HCT116 (cell line): ENCODE data around the gene NCOR1.
"Not testable (repeated sequence)": the region's sequence is repeated elsewhere in the genome, so short reads cannot be mapped to it uniquely, and the experiment has no call there.

Experiments used
- CEBPB ChIP-seq: IDR thresholded peaks from 2 replicates; pipeline ENCODE4 v1.6.1; 2012; ENCODE audit warnings: low read depth
- ELF1 ChIP-seq: IDR thresholded peaks from 2 replicates; pipeline ENCODE4 v1.6.1; 2012; ENCODE audit warnings: low read depth, borderline replicate concordance
- EZH2 ChIP-seq: fragments of 200-600 bp; sonication (generic); IDR thresholded peaks from 2 replicates; pipeline ENCODE4 v1.6.1; 2017; ENCODE audit warnings: antibody characterized with exemption, mixed run types
- EZH2phosphoT487 ChIP-seq: fragments of 200-600 bp; IDR thresholded peaks from 2 replicates; pipeline ENCODE4 v1.6.1; 2018; ENCODE audit warnings: antibody characterized with exemption, borderline replicate concordance
- JUND ChIP-seq: IDR thresholded peaks from 2 replicates; pipeline ENCODE4 v1.6.1; 2012
- POLR2A ChIP-seq: IDR thresholded peaks from 2 replicates; pipeline ENCODE4 v1.7.0; 2011; ENCODE audit warnings: borderline replicate concordance; ENCODE audit not compliant: insufficient read depth, insufficient read length; ENCODE audit errors: extremely low read depth
- SIN3A ChIP-seq: IDR thresholded peaks from 2 replicates; pipeline ENCODE4 v1.6.1; 2012; ENCODE audit warnings: low read depth
- SP1 ChIP-seq: IDR thresholded peaks from 2 replicates; pipeline ENCODE4 v1.6.1; 2012; ENCODE audit warnings: low read depth
- TCF7L2 ChIP-seq: IDR thresholded peaks from 2 replicates; pipeline ENCODE4 v1.7.0; 2011; ENCODE audit warnings: borderline replicate concordance, inconsistent platforms; ENCODE audit not compliant: insufficient read depth, insufficient read length; ENCODE audit errors: extremely low read depth
- TF ChIP-seq, protein P1 (sequence below), 3 experiments: fragments of 200-600 bp in 1 of 3; sonication (generic) in 1 of 3; IDR thresholded peaks in 2 of 3; conservative IDR thresholded peaks in 1 of 3; 2 replicates each; pipeline ENCODE4 v1.5.1; 2012 to 2017; ENCODE audit warnings: low read depth in 2 of 3, low read length in 2 of 3, antibody characterized with exemption in 1 of 3, borderline replicate concordance in 1 of 3, control low read depth in 1 of 3, mild to moderate bottlenecking in 1 of 3, mixed read lengths in 1 of 3, mixed run types in 1 of 3, moderate library complexity in 1 of 3; ENCODE audit not compliant: insufficient read depth in 1 of 3
- TF ChIP-seq, protein P2 (sequence below): IDR thresholded peaks from 2 replicates; pipeline ENCODE4 v1.6.1; 2012; ENCODE audit warnings: low read depth
- TF ChIP-seq, protein P3 (sequence below): IDR thresholded peaks from 2 replicates; pipeline ENCODE4 v1.6.1; 2012

DNA sequence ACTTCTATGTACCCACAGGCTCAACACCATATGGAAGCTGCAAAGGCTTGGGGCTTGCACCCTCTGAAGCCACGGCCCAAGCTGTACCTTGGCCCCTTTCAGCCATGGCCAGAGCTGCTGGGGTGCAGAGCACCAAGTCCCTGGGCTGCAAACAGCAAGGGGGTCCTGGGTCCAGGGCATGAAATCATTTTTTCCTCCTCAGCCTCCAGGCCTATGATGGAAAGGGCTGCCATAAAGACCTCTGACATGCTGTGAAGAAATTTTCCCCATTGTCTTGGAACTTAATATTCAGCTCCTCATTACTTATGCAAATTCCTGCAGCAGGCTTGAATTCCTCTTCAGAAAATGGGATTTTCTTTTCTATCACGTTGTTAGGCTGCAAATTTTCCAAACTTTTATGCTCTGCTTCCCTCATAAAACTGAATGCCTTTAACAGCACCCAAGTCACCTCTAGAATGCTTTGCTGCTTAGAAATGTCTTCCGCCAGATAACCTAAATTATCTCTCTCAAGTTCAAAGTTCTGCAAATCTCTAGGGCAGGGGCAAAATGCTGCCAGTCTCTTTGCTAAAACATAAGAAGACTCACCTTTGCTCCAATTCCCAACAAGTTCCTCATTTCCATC is 100.1 kb downstream of the NCOR1 start:
- TF ChIP-seq, protein P1, sequence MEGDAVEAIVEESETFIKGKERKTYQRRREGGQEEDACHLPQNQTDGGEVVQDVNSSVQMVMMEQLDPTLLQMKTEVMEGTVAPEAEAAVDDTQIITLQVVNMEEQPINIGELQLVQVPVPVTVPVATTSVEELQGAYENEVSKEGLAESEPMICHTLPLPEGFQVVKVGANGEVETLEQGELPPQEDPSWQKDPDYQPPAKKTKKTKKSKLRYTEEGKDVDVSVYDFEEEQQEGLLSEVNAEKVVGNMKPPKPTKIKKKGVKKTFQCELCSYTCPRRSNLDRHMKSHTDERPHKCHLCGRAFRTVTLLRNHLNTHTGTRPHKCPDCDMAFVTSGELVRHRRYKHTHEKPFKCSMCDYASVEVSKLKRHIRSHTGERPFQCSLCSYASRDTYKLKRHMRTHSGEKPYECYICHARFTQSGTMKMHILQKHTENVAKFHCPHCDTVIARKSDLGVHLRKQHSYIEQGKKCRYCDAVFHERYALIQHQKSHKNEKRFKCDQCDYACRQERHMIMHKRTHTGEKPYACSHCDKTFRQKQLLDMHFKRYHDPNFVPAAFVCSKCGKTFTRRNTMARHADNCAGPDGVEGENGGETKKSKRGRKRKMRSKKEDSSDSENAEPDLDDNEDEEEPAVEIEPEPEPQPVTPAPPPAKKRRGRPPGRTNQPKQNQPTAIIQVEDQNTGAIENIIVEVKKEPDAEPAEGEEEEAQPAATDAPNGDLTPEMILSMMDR (IDR thresholded peaks at IDR 0.05 in 2 of 3, conservative IDR thresholded peaks at IDR 0.05 in 1 of 3; ENCODE audit: borderline replicate concordance in 1 of 3, insufficient read depth in 1 of 3, low read depth in 2 of 3, low read length in 2 of 3), result not testable (repeated sequence)
- TF ChIP-seq SIN3A, EZH2, CEBPB, POLR2A, TCF7L2, ELF1, SP1, JUND, EZH2phosphoT487: not testable (repeated sequence)
- TF ChIP-seq, protein P2, sequence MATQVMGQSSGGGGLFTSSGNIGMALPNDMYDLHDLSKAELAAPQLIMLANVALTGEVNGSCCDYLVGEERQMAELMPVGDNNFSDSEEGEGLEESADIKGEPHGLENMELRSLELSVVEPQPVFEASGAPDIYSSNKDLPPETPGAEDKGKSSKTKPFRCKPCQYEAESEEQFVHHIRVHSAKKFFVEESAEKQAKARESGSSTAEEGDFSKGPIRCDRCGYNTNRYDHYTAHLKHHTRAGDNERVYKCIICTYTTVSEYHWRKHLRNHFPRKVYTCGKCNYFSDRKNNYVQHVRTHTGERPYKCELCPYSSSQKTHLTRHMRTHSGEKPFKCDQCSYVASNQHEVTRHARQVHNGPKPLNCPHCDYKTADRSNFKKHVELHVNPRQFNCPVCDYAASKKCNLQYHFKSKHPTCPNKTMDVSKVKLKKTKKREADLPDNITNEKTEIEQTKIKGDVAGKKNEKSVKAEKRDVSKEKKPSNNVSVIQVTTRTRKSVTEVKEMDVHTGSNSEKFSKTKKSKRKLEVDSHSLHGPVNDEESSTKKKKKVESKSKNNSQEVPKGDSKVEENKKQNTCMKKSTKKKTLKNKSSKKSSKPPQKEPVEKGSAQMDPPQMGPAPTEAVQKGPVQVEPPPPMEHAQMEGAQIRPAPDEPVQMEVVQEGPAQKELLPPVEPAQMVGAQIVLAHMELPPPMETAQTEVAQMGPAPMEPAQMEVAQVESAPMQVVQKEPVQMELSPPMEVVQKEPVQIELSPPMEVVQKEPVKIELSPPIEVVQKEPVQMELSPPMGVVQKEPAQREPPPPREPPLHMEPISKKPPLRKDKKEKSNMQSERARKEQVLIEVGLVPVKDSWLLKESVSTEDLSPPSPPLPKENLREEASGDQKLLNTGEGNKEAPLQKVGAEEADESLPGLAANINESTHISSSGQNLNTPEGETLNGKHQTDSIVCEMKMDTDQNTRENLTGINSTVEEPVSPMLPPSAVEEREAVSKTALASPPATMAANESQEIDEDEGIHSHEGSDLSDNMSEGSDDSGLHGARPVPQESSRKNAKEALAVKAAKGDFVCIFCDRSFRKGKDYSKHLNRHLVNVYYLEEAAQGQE, result not testable (repeated sequence)
- TF ChIP-seq, protein P3, sequence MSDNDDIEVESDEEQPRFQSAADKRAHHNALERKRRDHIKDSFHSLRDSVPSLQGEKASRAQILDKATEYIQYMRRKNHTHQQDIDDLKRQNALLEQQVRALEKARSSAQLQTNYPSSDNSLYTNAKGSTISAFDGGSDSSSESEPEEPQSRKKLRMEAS, result not testable (repeated sequence)
